Measurements from ENCODE around the gene CSMD2.

The CSMD2 gene

DNA sequence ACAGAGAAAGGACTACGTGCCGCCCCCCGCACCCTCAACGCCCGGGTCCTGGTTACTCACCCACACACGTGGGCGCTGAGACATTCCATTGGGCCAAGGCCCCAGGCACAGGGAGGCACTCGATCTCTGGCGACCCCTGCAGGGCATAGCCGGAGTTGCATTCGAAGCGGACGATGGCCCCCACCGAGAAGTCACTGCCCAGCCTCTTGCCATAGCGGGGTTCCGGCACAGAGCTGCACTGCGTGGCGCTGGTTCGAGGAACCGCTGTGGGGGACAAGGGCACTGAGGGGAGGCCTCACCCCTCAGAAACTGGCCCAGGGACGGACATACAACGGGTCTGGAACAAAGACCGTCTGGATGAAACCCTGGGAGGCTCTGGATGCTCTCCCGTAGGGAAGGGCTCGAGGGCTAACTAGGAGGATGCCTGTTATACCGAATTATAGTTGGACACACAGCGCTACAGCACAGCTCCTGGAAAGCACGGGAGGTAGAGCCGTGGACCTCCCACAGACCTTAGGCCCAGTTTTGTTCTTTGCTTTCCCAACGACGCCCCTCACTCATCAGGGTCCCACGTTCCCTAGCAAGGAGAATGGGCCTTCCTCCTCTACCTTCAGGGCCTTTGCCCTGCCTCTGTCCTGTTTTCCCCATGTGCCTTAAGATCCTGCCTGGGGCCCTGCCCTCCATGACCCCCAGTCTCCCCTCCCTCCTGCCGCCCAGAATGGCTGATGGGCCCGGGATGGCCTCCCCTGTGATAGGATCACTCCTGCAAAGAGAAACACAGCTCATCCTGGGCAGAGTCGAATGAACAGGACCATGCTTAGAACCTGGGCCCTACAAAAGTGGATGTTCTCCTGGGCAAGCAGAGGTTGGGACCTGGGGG, 539.8 kb downstream of the CSMD2 start:
- DNase-seq = no peak

DNA sequence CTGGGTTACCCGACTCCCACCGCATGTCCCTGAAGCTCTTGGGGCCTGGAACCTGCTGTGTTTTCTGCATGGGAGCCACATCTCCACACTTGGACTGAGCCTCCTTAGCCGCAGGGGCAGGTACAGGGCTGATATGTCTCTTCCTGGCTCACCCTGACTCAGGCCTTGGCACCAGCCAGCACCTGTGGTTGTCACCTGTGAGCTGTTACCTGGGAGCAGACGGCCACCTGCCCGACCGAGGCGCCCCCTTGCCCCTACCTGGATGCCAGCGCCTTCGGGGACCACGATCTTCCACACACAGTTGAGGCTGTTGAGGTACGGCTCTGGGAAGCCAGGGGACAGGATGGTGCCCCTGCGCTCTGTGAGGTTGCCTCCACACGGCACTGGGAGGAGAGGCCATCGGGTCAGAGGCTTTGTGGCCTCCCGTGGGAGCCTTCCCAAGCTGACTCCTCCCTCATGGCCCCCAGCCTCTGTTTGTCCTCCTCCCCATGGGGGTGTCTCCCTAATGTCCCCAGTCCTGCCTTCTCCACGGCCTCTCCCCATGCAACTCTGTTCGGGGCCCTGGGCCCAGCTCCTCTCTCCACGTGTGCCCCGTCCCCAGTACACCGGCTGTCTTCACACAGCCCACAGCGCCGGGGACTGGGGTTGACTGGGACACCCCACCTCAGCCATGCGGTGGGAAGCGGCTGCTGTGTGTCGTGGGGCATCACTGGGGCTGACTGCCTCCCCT, 540.6 kb downstream of the CSMD2 start:
- DNase-seq = no peak

DNA sequence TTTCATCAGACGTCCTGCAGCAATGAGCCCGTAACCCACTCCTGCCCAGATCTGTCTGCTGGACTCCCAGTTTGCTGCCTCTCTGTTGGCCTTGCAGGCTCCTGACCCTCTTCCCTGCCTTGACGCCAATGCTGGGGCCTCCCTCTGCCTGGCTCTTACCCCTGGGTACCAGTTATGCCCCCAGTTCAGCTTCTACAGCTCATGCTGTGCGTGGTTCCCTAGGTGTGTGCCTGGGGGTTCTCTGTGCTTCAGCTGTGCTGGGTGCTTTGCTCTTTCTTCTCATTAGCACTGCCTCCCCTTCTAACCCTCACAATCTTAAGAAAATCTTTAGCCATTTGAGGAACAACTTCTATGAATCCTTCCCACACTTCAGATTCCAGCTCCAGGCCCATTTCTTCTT, 541.2 kb downstream of the CSMD2 start:
- no peak for DNase-seq

DNA sequence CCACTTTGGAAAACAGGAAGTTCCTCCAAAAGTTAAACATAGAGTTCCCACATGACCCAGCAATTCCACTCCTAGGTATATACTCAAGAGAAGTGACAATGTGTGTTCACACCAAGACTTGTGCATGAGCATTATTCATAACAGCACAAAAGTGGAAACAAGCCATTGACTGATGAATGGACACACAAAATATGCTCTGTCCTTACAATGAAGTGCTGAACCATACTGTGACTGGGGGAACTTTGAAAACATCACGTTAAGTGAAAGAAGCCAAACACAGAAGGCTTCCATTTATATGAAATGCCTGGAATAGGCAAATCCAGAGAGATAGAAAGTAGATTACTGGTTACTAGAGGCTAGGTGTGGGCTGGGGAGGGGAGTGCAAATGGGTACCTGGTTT, 542.3 kb downstream of the CSMD2 start:
- no peak for DNase-seq

- DNase-seq = no peak
Observed at GRCh38 chr1:33618636-33619035, 546.4 kb downstream of the CSMD2 start.

- DNase-seq = no peak
Observed at GRCh38 chr1:33617451-33617850, 547.6 kb downstream of the CSMD2 start.

- DNase-seq = no peak
Observed at GRCh38 chr1:33616780-33617179, 548.2 kb downstream of the CSMD2 start.

DNA sequence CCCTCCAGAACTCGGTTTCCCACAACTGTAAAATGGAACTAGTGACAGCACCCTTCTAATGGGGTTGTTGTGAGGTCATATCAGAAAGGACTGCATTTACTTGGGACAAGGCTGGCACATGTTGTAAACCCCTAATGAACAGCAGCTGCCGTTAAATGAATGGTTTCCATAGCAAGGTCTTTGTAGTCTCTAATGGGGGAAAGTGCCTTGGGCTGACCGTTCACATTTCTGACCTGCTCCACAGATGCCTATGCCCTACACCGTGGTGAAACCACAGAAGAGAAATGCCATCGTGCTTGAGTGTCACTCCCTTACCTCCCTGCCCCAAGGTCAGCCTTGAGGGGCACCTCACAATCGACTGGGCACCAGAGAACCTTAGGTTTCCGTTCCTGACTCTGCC, 549.5 kb downstream of the CSMD2 start:
- no peak for DNase-seq

- DNase-seq = no peak
Observed at GRCh38 chr1:33610864-33611455, 554.1 kb downstream of the CSMD2 start.

GRCh38 chr1:33610391-33610790, 554.6 kb downstream of the CSMD2 start:
- no peak for DNase-seq

DNA sequence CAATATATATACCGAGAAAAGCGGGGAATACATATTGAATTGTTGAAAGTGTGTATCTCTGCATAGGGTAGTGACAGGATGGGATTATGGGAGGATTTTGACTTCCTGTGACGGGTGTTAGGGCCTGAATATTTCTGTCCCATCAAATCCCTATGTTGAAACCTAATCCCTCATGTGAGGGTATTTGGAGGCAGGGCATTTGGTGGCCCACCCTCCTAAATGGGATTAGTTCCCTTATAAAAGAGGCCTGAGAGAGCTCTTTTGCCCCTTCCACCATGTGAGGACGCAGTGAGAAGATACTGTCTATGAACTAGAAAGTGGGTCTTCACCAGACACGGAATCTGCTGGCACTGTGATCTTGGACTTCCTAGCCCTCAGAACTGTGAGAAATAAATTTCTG, 555.3 kb downstream of the CSMD2 start:
- DNase-seq = no peak

DNA sequence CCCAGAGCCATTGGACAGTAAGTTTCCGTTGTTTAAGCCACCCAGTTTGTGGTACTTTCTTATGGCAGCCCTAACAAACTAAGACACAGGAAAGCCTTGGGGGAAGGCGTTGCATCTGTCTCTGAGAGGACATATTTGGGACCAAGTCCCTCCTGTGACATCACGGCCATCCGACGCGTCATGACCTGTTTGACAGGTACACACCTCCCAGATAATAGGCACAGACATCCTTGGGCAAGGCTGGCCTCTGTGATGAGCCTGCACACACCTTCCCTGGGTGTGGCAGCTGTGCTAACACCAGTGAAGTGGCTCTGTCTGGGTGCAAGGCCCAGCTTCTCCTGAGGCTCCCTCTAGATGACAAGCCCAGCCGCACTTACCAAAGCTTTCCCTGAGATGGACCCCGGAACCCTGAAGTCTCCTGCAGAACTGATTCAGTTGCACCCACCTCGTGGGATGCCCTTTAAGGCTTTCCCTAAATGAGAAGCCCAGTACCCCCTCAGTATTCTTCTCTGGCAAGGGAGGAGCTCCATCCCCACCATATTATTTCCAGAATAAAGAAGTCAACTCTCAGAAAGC, 556.1 kb downstream of the CSMD2 start:
- DNase-seq = peak; percentile 13

GRCh38 chr1:33607444-33608005, 557.5 kb downstream of the CSMD2 start:
- no peak for DNase-seq

GRCh38 chr1:33606272-33606671, 558.8 kb downstream of the CSMD2 start:
- no peak for DNase-seq

DNA sequence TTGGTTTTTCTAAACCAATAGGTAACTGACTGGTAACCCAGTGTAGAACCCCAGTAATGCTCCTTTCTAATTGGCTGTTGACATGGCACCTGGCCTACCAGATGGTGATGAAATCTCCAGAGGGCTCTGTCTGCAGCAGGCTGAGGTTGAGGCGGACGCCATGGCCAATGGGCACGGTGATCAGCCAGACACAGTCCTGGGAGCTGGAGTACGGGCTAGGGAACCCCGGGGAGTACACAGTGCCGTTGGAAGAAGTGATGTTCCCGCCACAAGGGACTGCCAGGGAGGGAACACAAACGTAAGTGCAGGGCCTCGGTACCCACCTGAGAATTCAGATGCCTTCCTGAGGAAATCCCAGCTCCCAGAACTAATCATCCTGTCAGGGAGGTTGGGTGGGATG, 562.8 kb downstream of the CSMD2 start:
- DNase-seq = no peak

DNA sequence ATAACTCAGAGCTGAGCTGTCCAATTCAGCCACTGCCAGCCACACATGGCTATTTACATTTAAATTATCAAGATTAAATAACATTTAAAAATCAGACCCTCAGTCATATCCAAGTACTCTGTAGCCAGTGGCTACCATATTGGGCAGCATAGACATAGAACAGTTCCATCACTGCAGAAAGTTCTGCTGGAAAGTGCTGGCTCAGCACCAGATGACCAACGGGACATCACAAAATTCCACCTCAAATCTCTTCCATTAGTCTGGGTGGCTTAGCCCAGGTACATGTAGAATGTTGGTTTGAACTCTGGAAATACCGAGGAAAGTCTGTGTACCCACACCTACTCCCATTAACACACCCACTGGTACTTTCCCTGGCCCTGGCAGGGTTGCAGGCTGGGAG, 563.3 kb downstream of the CSMD2 start:
- DNase-seq = no peak

DNA sequence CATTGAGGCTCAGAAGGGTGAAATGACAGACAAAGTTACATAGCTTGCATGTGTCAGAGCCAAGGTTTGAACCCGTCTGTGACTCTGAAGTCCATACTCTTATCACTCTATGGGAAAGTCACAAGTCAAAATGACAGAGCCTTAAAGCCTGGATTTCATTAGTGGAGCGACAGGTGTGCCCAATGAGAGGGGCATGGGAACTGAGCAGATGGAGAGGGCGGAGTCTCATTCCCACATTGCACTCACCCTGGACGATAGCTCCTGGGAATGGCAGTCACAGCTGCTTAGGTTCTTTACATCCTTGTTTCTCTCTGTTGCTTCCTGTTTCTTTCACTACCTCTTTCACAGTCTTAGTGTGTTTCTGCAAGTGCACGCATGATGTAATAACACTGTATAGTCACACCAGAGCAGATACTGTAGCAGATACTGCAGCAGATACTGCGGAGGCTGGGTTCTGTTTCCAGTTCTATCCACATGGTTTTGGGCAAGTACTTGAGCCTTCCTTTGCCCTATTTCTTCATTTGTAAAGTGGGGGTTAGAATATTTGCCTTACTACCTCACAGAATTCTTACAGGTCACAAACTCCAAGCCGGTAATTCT, 565.4 kb downstream of the CSMD2 start:
- peak; percentile 66 for DNase-seq

DNA sequence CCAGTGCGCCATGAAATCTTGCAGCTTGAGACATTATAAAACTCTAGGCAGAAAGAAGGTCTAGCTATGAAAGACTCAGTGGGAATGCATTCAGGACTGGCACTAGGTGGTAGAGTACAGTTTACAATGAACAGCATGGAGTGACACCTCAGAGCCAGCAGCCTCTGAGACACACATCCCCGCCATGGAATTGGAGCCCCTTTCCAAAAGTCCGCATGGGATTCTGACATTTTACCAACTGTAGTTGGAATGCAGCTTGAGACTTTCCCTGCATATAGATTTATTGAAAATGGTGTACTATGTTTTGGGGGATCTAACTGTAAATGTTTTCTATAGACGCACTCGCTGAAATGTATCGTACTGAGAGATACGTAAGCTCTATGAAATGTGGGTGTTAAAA, 576.3 kb downstream of the CSMD2 start:
- DNase-seq = no peak

GRCh38 chr1:33586795-33587194, 578.2 kb downstream of the CSMD2 start:
- DNase-seq = no peak

DNA sequence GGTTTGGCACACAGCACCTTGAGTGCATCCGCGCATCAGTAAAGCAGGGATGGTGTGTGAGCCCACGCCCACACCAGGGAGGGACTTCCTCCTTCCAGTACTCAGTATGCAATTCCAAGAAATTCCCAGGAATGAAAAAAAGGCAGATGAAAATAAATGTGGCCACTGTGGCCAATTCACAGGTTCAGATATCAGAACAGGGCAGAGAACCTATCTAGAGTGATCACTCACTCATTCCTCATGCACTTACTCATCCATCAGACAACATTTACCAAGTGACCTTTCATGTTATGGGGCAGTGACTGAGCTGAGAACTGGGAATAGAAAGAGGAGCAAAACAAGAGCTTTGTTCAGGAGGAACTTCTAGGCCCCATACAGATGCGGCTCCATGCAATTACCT, 578.9 kb downstream of the CSMD2 start:
- DNase-seq = no peak

DNA sequence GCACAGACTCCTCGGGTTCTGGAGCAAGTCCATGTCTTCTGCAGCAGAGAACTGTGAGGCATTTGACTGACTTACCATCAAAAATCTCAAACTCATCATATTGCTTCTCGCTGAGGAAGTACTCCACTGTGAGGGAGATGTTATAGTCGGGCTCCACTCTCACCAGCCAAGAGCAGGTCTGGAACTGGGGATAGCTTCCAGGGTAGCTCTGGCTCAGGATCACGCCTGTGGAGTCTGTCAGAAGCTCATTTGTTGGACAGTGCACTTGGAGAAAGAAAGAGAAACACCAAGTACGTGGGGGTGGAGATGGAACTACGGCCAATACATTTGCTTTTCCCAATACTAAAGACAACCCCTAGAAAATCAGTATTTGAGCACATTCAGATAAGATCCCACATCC, 581.5 kb downstream of the CSMD2 start:
- DNase-seq = no peak

DNA sequence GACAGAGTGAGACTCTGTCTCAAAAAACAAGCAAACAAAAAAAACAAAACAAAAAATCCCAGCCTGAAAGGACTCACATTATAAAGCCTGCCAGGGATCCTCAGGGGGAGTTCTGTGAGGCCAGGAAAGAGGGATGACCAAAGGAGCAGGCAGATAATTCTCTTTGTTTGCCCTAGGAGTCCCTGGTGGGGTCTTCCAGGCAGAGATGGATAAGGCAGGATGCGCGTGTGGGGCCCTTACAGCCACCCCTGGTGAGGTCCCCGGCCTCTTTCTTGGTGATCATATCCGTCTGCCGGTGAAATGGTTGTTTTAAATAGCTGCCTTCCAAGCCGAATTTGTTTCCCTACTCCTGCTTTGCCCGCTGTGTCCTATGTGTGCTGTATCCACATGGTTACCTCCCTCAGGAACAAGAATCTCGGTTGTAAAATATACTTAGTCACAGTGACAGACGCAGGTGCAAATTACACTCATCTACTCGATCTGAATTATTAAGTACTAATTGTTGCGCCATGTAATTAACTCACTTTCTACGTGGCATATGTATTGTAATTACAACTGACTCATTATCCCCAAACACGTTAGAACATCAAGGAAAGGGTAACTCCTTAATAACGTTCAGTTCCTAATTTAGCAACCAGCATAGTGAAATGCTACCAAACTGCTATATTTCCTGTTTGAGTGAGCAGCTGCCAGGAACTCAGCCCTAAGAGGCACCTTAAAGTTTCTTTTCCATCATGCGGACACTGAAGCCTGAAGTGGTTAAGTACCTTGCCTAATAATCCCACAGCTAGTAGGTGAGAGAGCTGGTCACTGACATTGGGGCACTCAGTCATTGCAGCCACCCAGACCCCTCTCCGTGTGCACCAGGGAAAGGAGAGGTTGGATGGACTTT, 586.2 kb downstream of the CSMD2 start:
- DNase-seq = no peak
